Lower leg skin (tissue), 3 donors: ENCODE results near the gene PPIB.

Experiments used
- CTCF ChIP-seq, 3 donors: fragments of 450-650 bp; IDR thresholded peaks; one replicate each; pipeline ENCODE4 v1.5.1; 2016; ENCODE audit warnings: antibody characterized with exemption in 3 of 3, mild to moderate bottlenecking in 3 of 3, moderate library complexity in 2 of 3
- POLR2A ChIP-seq, 2 donors: fragments of 450-650 bp; IDR thresholded peaks; one replicate each; pipeline ENCODE4 v1.6.1; 2016 to 2017; ENCODE audit warnings: antibody characterized with exemption in 2 of 2, mild to moderate bottlenecking in 1 of 2, moderate library complexity in 1 of 2

- TF ChIP-seq POLR2A (IDR thresholded peaks at IDR 0.05) = no peak
- TF ChIP-seq CTCF (IDR thresholded peaks at IDR 0.05) = no peak
Observed at GRCh38 chr15:64127521-64128270, 35.1 kb downstream of the PPIB start.
